ENCODE data around the gene MCF2L.

The MCF2L gene

DNA sequence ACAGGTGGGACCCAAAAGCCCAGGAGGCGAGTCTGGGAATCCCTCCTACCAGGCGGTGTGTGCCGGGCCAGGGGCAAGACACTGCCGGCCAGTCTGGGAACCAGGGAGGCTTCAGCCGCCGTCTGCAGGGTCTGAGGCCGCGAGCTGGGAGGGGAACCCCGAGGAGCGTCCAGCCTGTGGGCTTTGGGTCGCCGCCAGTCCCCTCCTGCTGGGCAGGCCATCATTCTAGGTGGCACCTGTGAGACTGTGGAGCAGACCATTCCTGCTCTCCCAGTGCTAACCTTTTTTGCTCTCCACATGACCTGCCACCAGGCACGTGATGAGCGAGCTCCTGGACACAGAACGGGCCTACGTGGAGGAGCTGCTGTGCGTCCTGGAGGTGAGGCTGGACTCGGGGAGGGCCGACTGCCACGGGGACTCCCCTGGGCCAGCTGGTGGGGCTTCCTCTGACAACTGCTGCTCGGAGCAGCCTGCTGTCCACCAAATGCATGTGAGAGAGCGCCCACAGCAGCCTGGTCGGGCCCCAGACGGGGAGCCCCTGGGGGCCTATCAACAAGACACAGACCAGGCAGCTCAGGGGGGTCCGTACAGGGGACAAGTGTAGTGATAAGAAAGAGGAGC lies 112.0 kb downstream of the MCF2L start:
- no peak for DNase-seq (ENCODE audit: low read depth in 2 of 3, low spot score in 1 of 3)

DNA sequence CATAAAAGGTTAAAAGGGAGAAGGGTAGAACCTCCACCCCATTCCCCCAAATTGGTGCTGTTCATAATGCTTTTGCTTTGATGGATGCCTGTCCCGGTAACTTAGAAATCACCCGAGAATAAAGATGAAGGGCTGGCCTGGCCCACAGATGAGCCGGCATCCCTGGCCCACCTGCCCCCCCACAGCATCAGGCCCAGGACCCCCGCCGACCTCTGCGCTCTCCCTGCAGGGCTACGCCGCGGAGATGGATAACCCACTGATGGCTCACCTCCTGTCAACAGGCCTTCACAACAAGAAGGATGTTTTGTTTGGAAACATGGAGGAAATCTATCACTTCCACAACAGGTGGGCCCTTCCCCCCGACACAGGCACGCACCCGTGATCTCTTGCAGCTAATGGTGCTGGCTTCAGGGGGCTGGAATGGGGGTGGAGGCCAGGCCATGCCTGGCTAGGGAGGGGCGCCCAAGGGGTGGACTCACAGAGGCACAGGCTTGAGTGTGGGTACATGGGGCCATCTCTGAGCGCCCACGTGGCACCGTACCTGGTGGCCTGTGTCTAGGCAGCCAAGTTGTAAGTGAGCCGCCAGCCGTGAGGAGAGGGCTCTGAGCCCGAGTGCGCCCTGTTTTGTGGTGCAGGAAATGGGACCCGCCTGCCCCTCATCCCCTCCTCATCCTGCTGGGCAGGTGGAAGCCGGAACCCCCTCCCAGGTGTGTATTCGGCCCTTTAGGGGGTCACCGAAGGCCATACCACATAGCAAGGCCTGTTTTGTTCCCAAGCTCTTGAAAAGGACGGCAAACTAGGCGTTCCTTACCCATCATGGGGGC lies 113.4 kb downstream of the MCF2L start:
- DNase-seq (ENCODE audit: low read depth in 2 of 3, low spot score in 1 of 3), result no peak

DNA sequence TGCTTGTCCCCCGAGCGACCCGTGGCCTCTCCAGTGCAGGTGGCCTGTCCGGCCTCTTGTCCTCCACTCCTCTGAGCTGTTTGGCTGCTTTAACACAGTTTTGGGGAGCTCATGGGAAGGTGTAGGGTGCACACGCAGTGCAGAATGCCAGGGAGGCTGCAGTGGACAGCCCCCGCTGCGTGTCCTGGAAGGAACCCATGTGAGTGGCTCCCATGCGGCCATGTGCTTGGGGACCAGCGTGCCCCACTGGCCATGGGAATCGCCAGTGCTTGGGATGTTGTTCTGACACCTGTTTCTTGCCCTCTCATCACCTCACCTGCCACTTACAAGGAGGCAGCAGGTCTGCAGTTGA lies 114.0 kb downstream of the MCF2L start:
- no peak for DNase-seq (ENCODE audit: low read depth in 2 of 3, low spot score in 1 of 3)

DNA sequence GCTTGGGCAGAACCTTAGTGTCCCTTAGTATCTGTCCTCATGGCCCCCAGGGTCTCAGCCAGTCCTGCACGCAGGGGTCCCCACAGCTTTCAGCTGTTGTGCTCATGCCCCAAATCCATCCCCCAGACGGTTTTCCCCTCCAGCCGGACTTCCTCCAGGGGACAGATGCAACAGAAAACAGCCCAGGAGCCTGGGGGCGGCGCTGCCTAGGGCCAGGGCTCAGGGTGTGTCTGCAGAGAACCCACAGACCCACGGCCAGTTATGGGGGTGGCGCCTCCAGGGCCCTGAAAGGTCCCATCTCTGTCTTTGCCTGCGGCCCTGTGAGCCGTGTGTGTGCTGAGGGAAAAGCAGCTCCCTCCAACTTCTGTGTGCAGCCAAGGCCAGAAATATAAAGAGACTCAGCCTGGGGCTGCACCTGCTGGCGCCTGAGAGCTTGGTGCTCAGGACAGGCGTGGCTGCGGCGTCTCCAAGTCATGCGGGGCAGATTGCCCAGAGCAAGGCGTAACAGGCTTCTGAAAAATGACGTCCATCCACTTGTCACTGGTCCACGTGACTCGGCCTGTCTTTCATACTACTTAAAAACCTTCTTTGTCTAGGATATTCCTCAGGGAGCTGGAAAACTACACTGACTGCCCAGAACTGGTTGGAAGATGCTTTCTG lies 114.5 kb downstream of the MCF2L start:
- DNase-seq (ENCODE audit: low read depth in 2 of 3, low spot score in 1 of 3), result no peak

DNA sequence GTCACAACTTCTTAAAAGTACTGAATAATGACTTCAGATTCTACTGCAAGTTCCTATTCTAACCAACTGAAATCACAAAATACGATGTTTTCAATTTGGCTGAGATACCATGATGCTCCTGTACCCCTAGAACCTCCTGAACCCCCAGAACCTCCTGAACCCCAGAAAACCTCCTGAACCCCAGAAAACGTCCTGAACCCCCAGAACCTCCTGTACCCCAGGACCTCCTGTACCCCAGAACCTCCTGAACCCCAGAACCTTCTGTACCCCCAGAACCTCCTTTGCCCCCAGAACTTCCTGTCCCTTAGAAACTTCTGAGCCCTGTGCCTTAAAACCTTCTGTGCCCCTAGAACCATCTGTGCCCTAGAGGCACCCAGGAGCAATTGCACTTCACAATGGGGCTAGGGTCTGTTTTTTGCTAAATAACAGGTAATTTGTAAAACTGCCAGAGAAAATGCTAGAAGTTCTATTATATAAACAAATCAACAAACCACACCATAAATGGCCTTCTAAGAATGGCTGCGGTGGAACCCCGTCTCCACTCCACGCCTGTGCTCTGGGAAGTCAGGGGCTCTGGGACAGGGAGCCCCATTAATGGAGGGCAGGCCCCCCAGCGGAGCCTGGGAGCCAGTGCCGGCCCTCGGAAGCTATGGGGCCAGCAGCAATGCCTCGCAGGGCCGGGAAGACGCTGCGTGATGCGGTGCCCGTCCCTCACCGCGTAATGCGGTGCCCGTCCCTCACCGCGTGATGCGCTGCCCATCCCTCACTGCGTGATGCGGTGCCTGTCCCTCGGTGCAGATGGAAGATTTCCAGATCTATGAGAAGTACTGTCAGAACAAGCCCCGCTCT lies 115.3 kb downstream of the MCF2L start:
- DNase-seq (ENCODE audit: low read depth in 2 of 3, low spot score in 1 of 3), result no peak

DNA sequence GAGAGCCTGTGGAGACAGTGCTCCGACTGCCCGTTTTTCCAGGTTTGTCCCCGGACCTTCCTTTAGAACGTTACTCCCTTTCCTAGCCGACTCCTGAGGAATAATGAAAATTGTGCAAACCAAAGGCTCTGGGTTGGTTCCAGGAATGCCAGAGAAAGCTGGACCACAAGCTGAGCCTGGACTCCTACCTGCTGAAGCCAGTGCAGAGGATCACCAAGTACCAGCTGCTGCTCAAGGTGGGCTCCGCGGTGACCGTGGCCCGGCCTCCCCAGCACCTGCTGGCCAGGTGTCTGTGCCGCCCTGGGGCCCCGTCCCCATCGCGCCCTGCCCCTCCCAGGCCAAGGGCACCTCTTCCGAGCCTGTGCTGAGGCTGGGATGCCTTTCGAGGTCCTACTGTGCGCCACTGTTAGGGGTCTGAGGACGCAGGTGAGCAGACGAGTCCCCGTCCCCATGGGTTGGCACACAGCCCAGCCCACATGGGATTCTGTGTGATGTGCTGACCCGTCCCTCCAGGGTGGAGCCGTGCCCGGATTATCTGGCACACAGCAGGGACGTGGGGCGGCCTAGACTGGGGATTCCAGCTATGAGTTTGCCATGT lies 116.0 kb downstream of the MCF2L start:
- no peak for DNase-seq (ENCODE audit: low read depth in 2 of 3, low spot score in 1 of 3)

DNA sequence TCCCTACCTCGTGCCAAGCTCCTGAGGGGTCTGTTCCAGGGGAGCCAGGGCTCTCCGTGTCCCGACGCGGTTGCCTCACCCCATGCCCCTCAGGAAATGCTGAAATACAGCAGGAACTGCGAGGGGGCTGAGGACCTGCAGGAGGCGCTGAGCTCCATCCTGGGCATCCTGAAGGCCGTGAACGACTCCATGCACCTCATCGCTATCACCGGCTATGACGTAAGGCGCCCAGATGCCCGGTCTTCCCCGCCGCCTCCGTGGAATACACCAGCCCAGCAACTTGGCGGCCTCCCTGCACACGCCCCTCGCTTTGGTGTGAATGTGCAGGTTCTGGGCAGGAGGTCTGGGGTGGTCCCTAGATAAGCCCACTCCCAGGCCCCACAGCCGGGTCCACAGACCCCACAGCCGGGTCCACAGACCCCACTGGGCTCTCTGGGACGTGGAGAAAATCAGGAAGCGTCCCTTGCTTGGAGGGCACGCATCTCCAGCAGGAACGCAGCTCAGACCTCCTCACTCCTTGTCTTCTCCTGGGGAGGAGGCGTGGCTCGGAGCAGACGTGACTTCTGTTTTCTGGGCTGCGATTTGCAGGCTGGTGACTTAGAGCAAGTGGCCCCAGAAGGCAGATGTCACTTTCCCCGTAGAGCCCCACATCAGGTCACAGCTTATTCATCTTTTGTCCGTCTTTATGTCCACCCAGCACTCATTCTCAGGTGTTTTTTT lies 117.2 kb downstream of the MCF2L start:
- DNase-seq (ENCODE audit: low read depth in 2 of 3, low spot score in 1 of 3), result no peak

DNA sequence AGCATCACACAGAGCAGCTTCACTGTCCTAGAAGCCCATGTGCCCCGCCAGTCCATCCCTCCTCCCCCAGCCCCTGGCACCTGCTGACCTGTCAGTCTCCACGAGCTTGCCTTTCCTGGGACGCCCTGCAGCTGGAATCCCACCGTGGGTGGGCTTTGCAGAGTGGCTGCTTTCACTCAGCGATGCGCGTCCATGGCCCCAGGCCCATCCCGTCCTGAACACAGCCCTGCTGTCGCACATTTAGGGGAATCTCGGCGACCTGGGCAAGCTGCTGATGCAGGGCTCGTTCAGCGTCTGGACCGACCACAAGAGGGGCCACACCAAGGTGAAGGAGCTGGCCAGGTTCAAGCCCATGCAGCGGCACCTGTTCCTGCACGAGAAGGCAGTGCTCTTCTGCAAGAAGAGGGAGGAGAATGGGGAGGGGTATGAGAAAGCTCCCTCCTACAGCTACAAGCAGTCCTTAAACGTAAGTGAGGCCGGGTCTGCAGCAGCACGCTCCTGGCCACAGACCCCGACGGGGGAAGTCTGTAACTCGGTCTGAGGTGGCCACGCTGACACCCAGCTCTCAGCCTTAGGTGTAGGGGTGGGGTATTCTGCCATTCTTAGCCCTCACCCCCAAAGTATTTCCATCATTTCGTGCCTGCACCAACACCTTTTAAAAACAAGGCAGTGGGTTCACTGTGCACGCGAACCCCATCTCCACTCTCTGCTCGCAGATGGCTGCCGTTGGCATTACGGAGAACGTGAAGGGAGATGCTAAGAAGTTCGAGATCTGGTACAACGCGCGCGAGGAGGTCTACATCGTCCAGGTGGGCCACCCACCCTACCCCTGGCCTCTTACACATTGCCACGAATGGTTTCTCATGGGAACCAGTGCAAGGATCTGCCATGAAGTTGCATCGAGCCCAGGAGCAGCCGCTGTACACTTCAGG lies 118.2 kb downstream of the MCF2L start:
- DNase-seq (ENCODE audit: low read depth in 2 of 3, low spot score in 1 of 3), result no peak

DNA sequence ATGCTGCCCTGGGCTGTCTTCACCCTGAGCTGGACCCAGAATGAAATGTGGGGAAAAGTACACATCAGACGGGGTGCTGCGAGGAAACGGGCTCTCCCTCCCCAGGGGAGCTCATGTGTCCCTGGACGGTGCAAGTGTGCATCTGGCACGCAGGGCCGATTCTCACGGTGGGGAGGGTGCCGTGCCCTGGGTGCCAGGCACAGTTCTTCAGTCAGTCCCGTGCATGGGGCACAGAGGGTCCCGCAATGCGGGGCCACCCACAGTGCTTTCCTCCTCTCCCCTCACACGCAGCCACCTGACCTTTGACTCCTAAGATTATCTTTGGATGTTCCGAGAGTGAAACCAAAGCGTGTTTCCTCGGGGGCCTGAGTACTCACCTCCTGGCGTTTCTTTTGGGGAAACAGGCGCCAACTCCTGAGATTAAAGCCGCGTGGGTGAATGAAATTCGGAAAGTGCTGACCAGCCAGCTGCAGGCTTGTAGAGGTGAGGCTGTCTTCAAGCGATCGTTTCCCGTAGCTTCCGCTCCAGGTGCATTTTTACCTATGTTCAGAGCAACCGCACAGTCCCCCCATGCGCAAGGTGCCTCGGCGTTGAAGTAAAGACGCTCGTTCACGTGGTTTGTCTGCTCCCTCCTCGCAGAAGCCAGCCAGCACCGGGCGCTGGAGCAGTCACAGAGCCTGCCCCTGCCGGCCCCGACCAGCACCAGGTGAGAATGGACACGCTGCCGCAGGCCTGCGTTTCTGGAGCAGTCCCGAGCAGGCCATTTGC lies 119.1 kb downstream of the MCF2L start:
- no peak for DNase-seq (ENCODE audit: low read depth in 2 of 3, low spot score in 1 of 3)

DNA sequence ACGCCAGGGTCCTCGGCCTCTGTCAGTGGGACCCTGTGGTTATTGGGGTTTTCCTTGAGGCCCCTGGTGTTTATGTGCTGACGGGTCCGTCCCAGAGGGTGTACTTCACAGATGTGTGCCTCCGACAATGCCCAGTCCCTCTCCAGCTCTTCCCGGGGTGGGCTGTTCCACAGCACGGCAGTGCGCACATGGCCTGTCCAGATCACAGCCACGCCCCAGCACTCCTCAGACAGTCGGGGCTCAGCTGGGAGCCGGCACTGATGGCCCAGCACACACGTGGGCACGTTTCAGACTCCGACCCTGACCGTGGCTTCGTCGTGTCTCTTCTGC lies 119.6 kb downstream of the MCF2L start:
- DNase-seq (ENCODE audit: low read depth in 2 of 3, low spot score in 1 of 3), result no peak

DNA sequence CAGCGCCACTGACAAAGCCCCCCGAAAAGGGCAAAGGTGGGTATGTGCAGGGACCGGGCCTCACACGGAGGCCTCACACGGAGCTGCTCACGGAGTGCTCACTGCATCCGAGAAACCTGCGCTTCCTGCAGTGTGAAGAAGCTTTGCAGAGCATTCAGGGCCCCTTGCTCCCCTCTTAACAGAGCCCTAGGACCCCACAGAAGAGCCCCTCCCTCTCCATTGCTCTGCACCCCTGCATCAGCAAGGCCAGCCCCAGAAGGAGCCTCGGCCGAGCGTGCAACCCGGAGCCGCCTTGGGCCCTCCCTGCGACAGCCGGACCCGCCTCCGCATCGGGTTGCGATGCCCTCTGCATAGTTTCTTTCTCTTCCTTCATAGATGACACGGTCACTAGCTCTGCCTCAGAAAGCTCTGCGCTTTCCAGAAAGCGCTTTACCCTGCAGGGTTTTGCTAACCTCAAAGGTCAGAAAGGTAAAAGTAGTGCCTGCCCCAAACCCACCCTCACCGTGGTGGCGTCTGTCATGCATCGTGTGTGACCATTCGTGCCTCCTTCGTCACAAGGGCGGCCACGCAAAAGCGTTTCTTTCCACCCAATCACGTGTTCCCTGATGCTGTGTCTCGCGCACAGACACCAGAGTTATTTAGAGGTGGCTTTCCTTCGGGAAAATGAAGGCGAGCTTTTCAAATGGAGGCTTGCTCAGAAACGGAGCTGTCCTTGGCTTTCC lies 120.8 kb downstream of the MCF2L start:
- no peak for DNase-seq (ENCODE audit: low read depth in 2 of 3, low spot score in 1 of 3)

DNA sequence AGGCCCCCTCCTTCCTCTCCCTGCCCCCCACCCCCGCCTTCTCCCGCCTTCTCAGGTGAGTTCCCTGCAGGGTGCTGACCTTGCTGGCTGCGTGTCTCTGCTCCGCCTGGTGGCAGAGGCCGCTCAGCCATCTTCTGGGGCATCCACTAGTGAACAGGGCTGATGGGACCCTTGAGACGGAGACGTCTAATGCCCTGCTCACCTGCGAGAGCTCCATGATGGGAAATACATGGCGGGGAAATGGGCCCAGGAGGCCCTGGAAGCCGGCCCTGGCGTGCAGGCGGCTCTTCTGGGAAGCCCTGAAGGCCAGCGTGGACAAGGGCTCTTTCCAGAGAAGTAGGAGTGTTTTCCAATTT lies 121.4 kb downstream of the MCF2L start:
- DNase-seq (ENCODE audit: low read depth in 2 of 3, low spot score in 1 of 3), result no peak

DNA sequence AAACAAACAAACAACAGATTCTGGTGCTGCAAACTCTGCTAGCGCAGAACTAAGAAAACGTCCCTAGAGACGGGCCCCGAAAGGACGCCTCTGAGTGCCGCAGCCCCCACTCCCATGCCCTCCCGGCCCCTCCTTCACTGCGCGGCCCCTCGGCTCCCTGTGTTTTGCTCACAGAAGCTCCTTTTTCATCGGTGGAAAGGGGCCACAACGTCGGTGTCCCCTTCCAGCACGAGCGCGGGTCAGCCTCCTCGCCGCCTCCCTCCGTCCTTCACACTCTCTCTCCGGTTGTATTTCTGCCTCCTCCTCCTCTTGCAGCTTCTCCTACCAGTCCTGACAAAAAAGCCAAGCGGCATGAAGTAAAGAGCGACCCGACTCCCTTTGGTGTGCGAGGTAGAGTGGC lies 121.8 kb downstream of the MCF2L start:
- no peak for DNase-seq (ENCODE audit: low read depth in 2 of 3, low spot score in 1 of 3)

DNA sequence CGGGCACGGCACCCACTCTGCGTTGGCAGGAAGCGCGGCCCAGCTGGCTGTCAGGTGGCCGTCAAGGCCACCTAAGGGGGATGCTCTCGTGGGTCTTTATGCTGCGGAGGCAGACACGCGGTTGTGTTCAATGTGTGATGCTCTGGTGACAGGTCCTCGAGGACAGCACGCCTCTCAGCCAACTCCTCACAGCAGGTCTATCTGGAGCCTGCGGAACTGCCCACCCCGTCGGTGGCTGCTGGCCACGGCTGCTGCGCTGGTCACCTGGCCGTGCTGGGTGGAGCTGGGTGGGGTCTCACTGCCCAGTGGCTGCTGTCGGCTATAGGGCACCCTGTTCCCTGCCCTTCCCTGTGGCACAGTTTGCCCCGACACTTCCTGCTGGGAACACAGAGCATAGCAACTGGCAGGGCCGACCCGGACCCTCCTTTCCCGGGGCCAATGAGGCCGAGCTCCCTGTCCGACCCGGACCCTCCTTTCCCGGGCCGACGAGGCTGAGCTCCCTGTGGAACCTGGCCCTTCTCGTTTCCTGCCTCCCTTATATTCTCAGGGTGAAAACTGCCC lies 122.3 kb downstream of the MCF2L start:
- no peak for DNase-seq (ENCODE audit: low read depth in 2 of 3, low spot score in 1 of 3)

DNA sequence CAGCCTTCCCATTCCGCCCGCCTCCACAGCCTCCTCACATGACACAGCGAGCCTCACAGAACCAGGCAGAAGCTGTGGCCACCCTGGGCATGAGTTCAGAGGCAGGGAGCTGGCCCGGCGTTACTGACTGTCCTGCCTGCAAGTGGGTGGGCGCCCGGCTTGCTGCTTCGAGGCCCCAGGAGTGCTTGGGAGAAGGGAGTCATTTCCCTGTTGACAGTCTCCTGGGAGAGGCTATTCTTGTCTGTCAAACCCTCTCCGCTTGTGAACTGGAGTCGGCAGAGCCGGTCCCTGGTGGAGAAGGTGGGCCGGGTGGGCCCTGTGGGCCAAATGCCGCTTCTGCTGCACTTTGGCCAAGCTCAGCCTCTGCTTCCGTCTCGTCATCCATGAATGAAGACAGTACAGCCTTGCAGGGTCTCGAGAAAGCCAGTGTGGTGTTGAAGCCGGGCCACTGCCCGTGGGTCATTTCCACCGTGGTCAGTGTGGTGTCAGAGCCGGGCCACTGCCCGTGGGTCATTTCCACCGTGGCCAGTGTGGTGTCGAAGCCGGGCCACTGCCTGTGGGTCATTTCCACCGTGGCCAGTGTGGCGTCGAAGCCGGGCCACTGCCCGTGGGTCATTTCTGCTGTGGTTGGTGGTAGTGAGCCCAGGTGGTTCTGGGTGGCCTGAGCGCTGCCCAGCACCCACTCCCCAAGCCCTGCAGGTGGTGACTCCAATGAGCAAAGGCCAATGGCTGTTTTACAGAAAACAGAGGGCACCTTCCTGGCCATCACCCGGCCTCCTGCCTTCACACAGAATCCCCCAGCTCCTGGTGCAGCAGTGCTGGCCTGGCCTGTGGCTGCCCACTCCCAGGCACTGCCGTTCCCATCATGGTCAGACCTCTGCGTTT lies 123.1 kb downstream of the MCF2L start:
- DNase-seq (ENCODE audit: low read depth in 2 of 3, low spot score in 1 of 3), result no peak

DNA sequence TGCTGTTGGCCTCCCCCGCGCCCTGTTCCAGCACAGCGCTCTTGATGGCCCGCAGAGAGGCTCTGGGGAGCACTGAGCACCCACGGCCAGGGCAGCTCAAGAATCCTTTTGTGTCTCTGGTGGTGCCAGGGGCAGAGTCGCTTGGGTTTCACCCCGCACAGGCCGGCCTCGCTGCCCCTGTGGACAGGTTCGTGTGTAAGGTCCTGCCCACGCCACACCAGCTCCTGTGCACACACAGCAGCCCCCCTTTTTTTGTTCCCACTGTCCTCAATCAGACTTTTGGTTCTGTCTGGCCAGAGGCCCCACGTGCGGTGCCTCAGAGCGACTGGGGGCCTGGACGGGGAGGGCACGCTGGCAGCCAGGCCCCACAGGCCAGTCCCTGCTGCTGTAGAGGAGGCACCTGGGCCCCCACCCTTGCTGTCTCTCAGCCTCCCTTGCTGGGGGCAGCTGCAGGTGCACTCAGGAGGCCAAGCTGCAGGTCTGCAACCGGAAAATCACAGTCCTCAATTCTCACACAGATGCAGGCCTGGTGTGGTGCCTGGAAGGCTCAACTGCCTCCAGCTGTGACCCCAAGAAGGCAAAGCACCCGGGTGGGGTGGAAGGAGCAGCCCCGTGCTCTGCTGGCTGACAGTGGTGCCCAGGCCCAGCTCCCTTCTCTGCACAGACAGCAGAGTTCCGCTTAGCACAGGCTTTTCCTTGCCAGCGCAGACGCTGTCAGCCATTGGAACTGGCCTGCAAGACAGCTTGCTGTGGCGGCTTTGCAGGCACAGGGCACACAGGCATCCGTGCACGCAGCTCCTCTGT lies 124.0 kb downstream of the MCF2L start:
- no peak for DNase-seq (ENCODE audit: low read depth in 2 of 3, low spot score in 1 of 3)

Measured in stimulated activated CD4-positive, alpha-beta T cell treated with anti-CD3 and anti-CD28 coated beads, Interleukin-12 subunit alpha, Interleukin-12 subunit beta, amount 100 ng/mL, for 48 hours (primary cell).